CD1c-positive myeloid dendritic cell (primary cell): ENCODE measurements around the gene SPTBN2.

Experiments used
- DNase-seq: peaks from one replicate; pipeline ENCODE4 v3.0.0-alpha.2; 2016; ENCODE audit errors: extremely low spot score

The SPTBN2 gene

GRCh38 chr11:66639066-66639813 is 89.8 kb downstream of the SPTBN2 start:
- DNase-seq = peak; percentile 60

- DNase-seq = peak; percentile 100
These were observed 90.6 kb downstream of the SPTBN2 start, which contains the start of gene RBM4 for GRCh38 chr11:66638177-66639065. TSS of gene RBM4 (plus strand) at chr11:66638703. CDS start at chr11:66639712, 1,009 bp downstream.

GRCh38 chr11:66637557-66638176 is 91.3 kb downstream of the SPTBN2 start:
- DNase-seq = no peak

GRCh38 chr11:66636411-66636810 is 92.6 kb downstream of the SPTBN2 start:
- DNase-seq = no peak
